ENCODE results near the gene TRPV6. TPM values are rescaled to one million over a fixed set of nuclear protein-coding genes. Genes with fewer than 3 reads are reported as not detected.

The TRPV6 gene
- total and polyA plus RNA-seq, 2 experiments from 2014 or later = 0.08 to 0.80 TPM

DNA sequence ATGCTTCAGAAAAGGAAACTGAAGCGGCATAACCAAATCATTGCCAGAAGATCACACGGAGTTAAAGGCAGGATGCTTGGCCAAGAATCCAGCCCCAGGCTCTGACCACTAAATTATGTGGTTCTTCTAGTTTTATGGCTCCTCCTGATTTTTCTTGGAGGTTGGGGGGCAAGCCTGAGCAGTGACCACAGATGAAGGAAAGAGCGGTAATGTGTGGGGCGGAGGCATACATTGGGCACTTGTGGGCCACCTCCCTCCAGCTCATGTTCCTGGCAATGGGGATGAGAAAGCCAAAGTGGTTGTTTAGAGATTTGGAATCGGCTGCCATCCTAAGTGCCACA, 3.2 kb downstream of the TRPV6 start (continued):
- TF ChIP-seq, protein P1, sequence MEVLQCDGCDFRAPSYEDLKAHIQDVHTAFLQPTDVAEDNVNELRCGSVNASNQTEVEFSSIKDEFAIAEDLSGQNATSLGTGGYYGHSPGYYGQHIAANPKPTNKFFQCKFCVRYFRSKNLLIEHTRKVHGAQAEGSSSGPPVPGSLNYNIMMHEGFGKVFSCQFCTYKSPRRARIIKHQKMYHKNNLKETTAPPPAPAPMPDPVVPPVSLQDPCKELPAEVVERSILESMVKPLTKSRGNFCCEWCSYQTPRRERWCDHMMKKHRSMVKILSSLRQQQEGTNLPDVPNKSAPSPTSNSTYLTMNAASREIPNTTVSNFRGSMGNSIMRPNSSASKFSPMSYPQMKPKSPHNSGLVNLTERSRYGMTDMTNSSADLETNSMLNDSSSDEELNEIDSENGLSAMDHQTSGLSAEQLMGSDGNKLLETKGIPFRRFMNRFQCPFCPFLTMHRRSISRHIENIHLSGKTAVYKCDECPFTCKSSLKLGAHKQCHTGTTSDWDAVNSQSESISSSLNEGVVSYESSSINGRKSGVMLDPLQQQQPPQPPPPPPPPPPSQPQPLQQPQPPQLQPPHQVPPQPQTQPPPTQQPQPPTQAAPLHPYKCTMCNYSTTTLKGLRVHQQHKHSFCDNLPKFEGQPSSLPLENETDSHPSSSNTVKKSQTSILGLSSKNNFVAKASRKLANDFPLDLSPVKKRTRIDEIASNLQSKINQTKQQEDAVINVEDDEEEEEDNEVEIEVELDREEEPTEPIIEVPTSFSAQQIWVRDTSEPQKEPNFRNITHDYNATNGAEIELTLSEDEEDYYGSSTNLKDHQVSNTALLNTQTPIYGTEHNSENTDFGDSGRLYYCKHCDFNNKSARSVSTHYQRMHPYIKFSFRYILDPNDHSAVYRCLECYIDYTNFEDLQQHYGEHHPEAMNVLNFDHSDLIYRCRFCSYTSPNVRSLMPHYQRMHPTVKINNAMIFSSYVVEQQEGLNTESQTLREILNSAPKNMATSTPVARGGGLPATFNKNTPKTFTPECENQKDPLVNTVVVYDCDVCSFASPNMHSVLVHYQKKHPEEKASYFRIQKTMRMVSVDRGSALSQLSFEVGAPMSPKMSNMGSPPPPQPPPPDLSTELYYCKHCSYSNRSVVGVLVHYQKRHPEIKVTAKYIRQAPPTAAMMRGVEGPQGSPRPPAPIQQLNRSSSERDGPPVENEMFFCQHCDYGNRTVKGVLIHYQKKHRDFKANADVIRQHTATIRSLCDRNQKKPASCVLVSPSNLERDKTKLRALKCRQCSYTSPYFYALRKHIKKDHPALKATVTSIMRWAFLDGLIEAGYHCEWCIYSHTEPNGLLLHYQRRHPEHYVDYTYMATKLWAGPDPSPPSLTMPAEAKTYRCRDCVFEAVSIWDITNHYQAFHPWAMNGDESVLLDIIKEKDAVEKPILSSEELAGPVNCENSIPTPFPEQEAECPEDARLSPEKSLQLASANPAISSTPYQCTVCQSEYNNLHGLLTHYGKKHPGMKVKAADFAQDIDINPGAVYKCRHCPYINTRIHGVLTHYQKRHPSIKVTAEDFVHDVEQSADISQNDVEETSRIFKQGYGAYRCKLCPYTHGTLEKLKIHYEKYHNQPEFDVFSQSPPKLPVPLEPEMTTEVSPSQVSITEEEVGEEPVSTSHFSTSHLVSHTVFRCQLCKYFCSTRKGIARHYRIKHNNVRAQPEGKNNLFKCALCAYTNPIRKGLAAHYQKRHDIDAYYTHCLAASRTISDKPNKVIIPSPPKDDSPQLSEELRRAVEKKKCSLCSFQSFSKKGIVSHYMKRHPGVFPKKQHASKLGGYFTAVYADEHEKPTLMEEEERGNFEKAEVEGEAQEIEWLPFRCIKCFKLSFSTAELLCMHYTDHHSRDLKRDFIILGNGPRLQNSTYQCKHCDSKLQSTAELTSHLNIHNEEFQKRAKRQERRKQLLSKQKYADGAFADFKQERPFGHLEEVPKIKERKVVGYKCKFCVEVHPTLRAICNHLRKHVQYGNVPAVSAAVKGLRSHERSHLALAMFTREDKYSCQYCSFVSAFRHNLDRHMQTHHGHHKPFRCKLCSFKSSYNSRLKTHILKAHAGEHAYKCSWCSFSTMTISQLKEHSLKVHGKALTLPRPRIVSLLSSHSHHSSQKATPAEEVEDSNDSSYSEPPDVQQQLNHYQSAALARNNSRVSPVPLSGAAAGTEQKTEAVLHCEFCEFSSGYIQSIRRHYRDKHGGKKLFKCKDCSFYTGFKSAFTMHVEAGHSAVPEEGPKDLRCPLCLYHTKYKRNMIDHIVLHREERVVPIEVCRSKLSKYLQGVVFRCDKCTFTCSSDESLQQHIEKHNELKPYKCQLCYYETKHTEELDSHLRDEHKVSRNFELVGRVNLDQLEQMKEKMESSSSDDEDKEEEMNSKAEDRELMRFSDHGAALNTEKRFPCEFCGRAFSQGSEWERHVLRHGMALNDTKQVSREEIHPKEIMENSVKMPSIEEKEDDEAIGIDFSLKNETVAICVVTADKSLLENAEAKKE (CRISPR knock-in tag; IDR thresholded peaks at IDR 0.05) = no peak

DNA sequence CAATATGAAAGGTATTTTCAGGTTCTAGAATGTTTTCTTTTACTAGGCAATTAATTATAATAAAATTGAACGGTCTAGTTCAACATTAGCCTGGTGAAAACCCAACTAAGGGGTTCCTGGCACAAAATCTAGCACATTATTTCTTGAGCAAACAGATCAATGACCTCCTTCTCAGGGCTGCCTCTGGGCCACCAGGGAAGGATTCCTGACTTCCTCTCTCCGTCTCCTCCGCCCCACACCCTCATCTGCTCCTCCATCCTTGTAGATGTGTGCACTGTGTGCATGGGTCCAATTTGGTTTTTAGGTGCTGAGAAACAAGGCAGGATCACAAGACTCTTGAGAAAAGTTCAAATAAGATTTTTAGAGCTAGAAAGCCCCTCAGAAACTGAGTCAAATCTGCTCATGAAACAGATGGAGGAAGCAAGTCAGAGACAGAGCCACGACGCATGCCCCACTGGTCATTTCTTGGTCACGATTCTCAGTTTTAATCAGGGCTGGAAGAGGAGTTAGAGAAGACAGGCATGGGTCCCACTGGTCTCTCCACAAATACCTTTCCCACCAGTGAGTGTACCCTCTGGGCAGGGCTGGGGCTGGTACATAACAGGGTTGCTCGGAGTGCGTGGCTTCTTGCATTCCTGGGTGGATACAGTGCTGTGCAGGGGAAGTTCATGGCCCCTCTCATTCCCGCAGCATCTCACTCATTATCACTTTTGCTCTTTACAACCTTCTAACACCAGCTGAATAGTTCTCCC, 3.8 kb downstream of the TRPV6 start:
- no peaks in the 10 kb centered on the region for H3K36me3 ChIP-seq (ENCODE audit: insufficient read depth)
- Mint-ChIP-seq H3K9me3 (no peaks in the 10 kb centered on the region), H3K4me1 (peaks cover 7% of the 10 kb centered on the region), H3K27me3 (ENCODE audit: insufficient read depth, low read depth, poor library complexity) (no peaks in the 10 kb centered on the region), H3K36me3 (ENCODE audit: low read depth) (no peaks in the 10 kb centered on the region), H3K4me3 (no peak overlapping the region), H3K27ac (no peak overlapping the region)
- H3K4me1 ChIP-seq (ENCODE audit: insufficient read depth) = peaks cover 3% of the 10 kb centered on the region; the same call in 1 of the 2 replicates
- H3K4me3 ChIP-seq = no peak overlapping the region
- H3F3A ChIP-seq (replicated peaks; ENCODE audit: low read depth) = no peaks in the 10 kb centered on the region
- no peak overlapping the region for H3K4me2 ChIP-seq
- no peaks in the 10 kb centered on the region for H4K20me1 ChIP-seq (replicated peaks; ENCODE audit: insufficient read depth)
- ATAC-seq = no peak
- H2AFZ ChIP-seq = no peak overlapping the region
- H3K27ac ChIP-seq (ENCODE audit: low read depth) = no peak overlapping the region
- H3K79me2 ChIP-seq (replicated peaks; ENCODE audit: insufficient read depth) = no peaks in the 10 kb centered on the region
- no peaks in the 10 kb centered on the region for H3K9me2 ChIP-seq (ENCODE audit: insufficient read depth)
- DNase-seq (ENCODE audit: low spot score) = no peak
- H3K27me3 ChIP-seq (ENCODE audit: insufficient read depth) = no peaks in the 10 kb centered on the region
- TF ChIP-seq EZH2 (IDR thresholded peaks at IDR 0.05; ENCODE audit: low read depth, unreplicated experiment) (no peak), ZNF331 (CRISPR knock-in tag; IDR thresholded peaks at IDR 0.05; ENCODE audit: low read depth) (no peak), EZH2phosphoT487 (IDR thresholded peaks at IDR 0.05; ENCODE audit: unreplicated experiment) (no peak)
- TF ChIP-seq, protein P2, sequence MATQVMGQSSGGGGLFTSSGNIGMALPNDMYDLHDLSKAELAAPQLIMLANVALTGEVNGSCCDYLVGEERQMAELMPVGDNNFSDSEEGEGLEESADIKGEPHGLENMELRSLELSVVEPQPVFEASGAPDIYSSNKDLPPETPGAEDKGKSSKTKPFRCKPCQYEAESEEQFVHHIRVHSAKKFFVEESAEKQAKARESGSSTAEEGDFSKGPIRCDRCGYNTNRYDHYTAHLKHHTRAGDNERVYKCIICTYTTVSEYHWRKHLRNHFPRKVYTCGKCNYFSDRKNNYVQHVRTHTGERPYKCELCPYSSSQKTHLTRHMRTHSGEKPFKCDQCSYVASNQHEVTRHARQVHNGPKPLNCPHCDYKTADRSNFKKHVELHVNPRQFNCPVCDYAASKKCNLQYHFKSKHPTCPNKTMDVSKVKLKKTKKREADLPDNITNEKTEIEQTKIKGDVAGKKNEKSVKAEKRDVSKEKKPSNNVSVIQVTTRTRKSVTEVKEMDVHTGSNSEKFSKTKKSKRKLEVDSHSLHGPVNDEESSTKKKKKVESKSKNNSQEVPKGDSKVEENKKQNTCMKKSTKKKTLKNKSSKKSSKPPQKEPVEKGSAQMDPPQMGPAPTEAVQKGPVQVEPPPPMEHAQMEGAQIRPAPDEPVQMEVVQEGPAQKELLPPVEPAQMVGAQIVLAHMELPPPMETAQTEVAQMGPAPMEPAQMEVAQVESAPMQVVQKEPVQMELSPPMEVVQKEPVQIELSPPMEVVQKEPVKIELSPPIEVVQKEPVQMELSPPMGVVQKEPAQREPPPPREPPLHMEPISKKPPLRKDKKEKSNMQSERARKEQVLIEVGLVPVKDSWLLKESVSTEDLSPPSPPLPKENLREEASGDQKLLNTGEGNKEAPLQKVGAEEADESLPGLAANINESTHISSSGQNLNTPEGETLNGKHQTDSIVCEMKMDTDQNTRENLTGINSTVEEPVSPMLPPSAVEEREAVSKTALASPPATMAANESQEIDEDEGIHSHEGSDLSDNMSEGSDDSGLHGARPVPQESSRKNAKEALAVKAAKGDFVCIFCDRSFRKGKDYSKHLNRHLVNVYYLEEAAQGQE (IDR thresholded peaks at IDR 0.05; ENCODE audit: unreplicated experiment) = no peak

Measured in GM23338 (cell line).